MCF 10A (cell line): ENCODE results near the gene ELAVL2. TPM values are rescaled to one million over a fixed set of nuclear protein-coding genes. Genes with fewer than 3 reads are reported as not detected.

Experiments used
- BruUV-seq: library from RNA; stranded (reverse); fragments of 400-500 nt; replicated peaks from 2 replicates; lab custom pipeline; 2021; lab: Mats Ljungman, UMichigan
- CTCF ChIA-PET: fragments of 300-600 bp; sonication (Branson Sonifier 250); formaldehyde crosslinking; extraction: SDS; loops from one replicate; lab custom pipeline; 2021; ENCODE audit warnings: antibody characterized with exemption, inconsistent platforms; lab: Yijun Ruan, JAX
- POLR2A ChIA-PET: fragments of 300-600, 350-650 bp; sonication (Branson Sonifier 250); formaldehyde crosslinking; extraction: SDS; loops from one replicate; lab custom pipeline; 2020; ENCODE audit warnings: antibody characterized with exemption, inconsistent platforms; lab: Yijun Ruan, JAX
- DNase-seq: peaks from one replicate; pipeline ENCODE4 v3.0.0-alpha.2; 2018; ENCODE audit not compliant: unreplicated experiment
- H3K27ac Mint-ChIP-seq: one replicate; pipeline ENCODE4 v1.8.0; 2022; ENCODE audit warnings: mild to moderate bottlenecking, low read depth, mixed read lengths; ENCODE audit not compliant: unreplicated experiment
- H3K27me3 Mint-ChIP-seq: one replicate; pipeline ENCODE4 v1.8.0; 2022; ENCODE audit warnings: mixed read lengths; ENCODE audit not compliant: insufficient read depth, unreplicated experiment
- H3K36me3 Mint-ChIP-seq: one replicate; pipeline ENCODE4 v1.8.0; 2022; ENCODE audit warnings: mild to moderate bottlenecking, moderate library complexity, mixed read lengths; ENCODE audit not compliant: insufficient read depth, unreplicated experiment
- H3K4me1 Mint-ChIP-seq: one replicate; pipeline ENCODE4 v1.8.0; 2022; ENCODE audit warnings: mixed read lengths; ENCODE audit not compliant: insufficient read depth, unreplicated experiment
- H3K4me3 Mint-ChIP-seq: one replicate; pipeline ENCODE4 v1.8.0; 2022; ENCODE audit warnings: mild to moderate bottlenecking, moderate library complexity, mixed read lengths; ENCODE audit not compliant: unreplicated experiment
- H3K9me3 Mint-ChIP-seq: one replicate; pipeline ENCODE4 v1.8.0; 2022; ENCODE audit warnings: mixed read lengths; ENCODE audit not compliant: unreplicated experiment
- intact Hi-C: fragments of 100-400 bp; cut with micrococcal nuclease; formaldehyde crosslinking; loops from 2 replicates; pipeline ENCODE4 v1.14.1; 2022
- total RNA-seq: library from RNA; stranded (reverse); gene quantifications from 2 replicates; pipeline ENCODE4 v1.2.3, GENCODE V29; 2022
- TF ChIP-seq, protein P1 (sequence below): fragments of 200-600 bp; IDR thresholded peaks from one replicate; pipeline ENCODE4 v1.8.0; 2022; ENCODE audit warnings: antibody characterized with exemption, mild to moderate bottlenecking; ENCODE audit not compliant: unreplicated experiment

Gene ELAVL2
- total RNA-seq, 1 experiment from 2014 or later, result 6.0 TPM

DNA sequence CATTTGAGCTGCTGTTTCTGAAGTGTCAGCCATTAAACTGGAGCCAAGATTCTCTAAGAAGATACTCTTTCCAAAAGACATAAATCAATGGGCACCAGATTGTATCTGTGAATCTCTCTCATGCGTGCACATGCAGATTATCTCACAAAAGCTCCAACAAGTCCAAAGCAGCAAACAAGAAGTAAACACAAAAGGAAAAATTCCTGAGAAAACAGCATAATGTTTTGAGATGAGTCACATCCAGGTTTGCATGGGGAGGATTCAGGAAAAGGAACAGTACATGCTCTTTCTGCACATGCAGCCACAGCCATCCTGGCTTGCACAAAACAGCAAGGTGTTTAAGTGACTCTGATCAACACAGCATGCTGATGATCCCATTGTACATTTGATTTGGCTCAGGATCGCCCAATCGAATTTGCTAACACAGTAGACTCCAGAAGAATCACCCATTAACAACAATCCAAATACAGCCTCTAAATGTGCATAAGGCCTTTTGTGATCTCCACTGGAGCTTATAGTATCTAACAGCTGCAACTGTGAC is 143.1 kb downstream of the ELAVL2 start:
- TF ChIP-seq, protein P1, sequence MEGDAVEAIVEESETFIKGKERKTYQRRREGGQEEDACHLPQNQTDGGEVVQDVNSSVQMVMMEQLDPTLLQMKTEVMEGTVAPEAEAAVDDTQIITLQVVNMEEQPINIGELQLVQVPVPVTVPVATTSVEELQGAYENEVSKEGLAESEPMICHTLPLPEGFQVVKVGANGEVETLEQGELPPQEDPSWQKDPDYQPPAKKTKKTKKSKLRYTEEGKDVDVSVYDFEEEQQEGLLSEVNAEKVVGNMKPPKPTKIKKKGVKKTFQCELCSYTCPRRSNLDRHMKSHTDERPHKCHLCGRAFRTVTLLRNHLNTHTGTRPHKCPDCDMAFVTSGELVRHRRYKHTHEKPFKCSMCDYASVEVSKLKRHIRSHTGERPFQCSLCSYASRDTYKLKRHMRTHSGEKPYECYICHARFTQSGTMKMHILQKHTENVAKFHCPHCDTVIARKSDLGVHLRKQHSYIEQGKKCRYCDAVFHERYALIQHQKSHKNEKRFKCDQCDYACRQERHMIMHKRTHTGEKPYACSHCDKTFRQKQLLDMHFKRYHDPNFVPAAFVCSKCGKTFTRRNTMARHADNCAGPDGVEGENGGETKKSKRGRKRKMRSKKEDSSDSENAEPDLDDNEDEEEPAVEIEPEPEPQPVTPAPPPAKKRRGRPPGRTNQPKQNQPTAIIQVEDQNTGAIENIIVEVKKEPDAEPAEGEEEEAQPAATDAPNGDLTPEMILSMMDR, result no peak
- CTCF ChIA-PET, result interaction anchor here (0.7 to 1.0 kb wide), 2 partner anchors 15 to 505 kb away, joined by 3 read pairs; no protein-coding TSS in a partner anchor
- Mint-ChIP-seq H3K4me3 (peak overlapping the region; percentile 3), H3K36me3 (peaks cover 4% of the 10 kb centered on the region), H3K27ac (peak overlapping the region; percentile 68), H3K4me1 (peaks cover 25% of the 10 kb centered on the region), H3K9me3 (no peaks in the 10 kb centered on the region), H3K27me3 (no peaks in the 10 kb centered on the region)
- BruUV-seq, result no TSS peak
- POLR2A ChIA-PET, result interaction anchor here (0.6 to 2.1 kb wide), 4 partner anchors 8 to 143 kb away, joined by 3 to 8 read pairs (median 3); partner anchors contain the start of gene ELAVL2
- intact Hi-C loops, result loop anchor here (10.0 kb wide), 1 partner anchor 142 kb away; the partner anchor contains the start of gene ELAVL2
- peak; percentile 34 for DNase-seq

- Mint-ChIP-seq H3K27me3 (no peaks in the 10 kb centered on the region), H3K9me3 (no peaks in the 10 kb centered on the region), H3K4me3 (peak overlapping the region; percentile 3), H3K36me3 (peaks cover 4% of the 10 kb centered on the region), H3K27ac (peak overlapping the region; percentile 68), H3K4me1 (peaks cover 24% of the 10 kb centered on the region)
- TF ChIP-seq, protein P1, result no peak
- BruUV-seq, result no TSS peak
- no peak for DNase-seq
- POLR2A ChIA-PET, result interaction anchor here (0.6 to 2.1 kb wide), 4 partner anchors 8 to 143 kb away, joined by 3 to 8 read pairs (median 3); partner anchors contain the start of gene ELAVL2
- intact Hi-C loops, result loop anchor here (10.0 kb wide), 1 partner anchor 142 kb away; the partner anchor contains the start of gene ELAVL2
- CTCF ChIA-PET, result interaction anchor here (0.5 to 0.7 kb wide), 2 partner anchors 90 to 505 kb away, joined by 3 to 4 read pairs; no protein-coding TSS in a partner anchor
Observed at GRCh38 chr9:23682352-23682751, 143.7 kb downstream of the ELAVL2 start.

DNA sequence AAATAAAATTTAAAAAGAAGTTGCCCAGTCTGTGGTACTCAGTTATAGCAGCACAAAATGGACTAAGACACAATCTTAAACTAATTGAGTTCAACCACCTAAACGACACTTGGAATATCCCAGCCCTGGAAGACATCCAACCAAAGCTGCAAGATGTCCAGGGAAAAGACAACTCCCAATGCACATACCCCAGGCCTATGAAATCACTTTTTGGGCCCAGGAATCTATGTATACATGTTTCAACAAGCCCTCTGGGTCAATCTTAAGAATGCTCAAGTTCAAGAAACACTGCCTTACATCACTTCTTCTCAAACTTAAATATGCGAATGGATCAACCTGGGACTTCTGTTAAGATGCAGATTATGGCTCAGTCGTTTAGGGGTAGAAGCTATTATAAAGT is 148.6 kb downstream of the ELAVL2 start:
- Mint-ChIP-seq H3K27ac (no peak overlapping the region), H3K4me1 (peaks cover 5% of the 10 kb centered on the region), H3K27me3 (no peaks in the 10 kb centered on the region), H3K4me3 (no peak overlapping the region), H3K36me3 (peaks cover 4% of the 10 kb centered on the region), H3K9me3 (no peaks in the 10 kb centered on the region)
- TF ChIP-seq, protein P1, result no peak
- CTCF ChIA-PET, result interaction anchor here (0.5 to 0.6 kb wide), 2 partner anchors 55 to 144 kb away, joined by 4 read pairs; no protein-coding TSS in a partner anchor
- POLR2A ChIA-PET, result interaction anchor here (0.6 to 1.1 kb wide), 2 partner anchors 92 to 144 kb away, joined by 3 to 5 read pairs; no protein-coding TSS in a partner anchor
- peak; percentile 46 for DNase-seq
- intact Hi-C loops, result no loop called here
- BruUV-seq, result no TSS peak

GRCh38 chr9:23674016-23674585 is 151.9 kb downstream of the ELAVL2 start:
- no peaks in the 10 kb centered on the region for H3K9me3 Mint-ChIP-seq
- H3K4me3 Mint-ChIP-seq, result no peak overlapping the region
- H3K4me1 Mint-ChIP-seq, result no peaks in the 10 kb centered on the region
- H3K36me3 Mint-ChIP-seq, result no peaks in the 10 kb centered on the region
- no peak overlapping the region for H3K27ac Mint-ChIP-seq
- POLR2A ChIA-PET, result no interaction called here
- no TSS peak for BruUV-seq
- CTCF ChIA-PET, result interaction anchor here (0.6 kb wide), 1 partner anchor 182 kb away, joined by 3 read pairs; no protein-coding TSS in a partner anchor
- intact Hi-C loops, result no loop called here
- TF ChIP-seq, protein P1, result no peak
- no peaks in the 10 kb centered on the region for H3K27me3 Mint-ChIP-seq
- no peak for DNase-seq
